GM12891 (cell line): ENCODE measurements around the gene LMF2.

Source experiments
- DNase-seq: peaks from one replicate; pipeline ENCODE4 v3.0.0; 2011; ENCODE audit warnings: low spot score; ENCODE audit not compliant: insufficient read length
- FAIRE-seq: peaks from 2 replicates; lab custom pipeline; 2011; peaks lifted over from hg19 to GRCh38; lab: Jason Lieb, UNC
- PAX5 ChIP-seq: IDR thresholded peaks from 2 replicates; pipeline ENCODE4 v1.6.1; 2011; ENCODE audit warnings: low read length, moderate library complexity, mild to moderate bottlenecking; ENCODE audit not compliant: insufficient read depth, severe bottlenecking
- POLR2A ChIP-seq: IDR thresholded peaks from 2 replicates; pipeline ENCODE4 v1.6.1; 2011; ENCODE audit warnings: low read depth, low read length, control low read depth
- POLR2AphosphoS5 ChIP-seq: IDR thresholded peaks from 2 replicates; pipeline ENCODE4 v1.6.1; 2011; ENCODE audit warnings: low read depth, low read length, control low read depth
- POU2F2 ChIP-seq: IDR thresholded peaks from 2 replicates; pipeline ENCODE4 v1.6.1; 2011; ENCODE audit warnings: low read depth, mild to moderate bottlenecking, control low read depth, low read length, moderate library complexity
- SPI1 ChIP-seq: IDR thresholded peaks from 2 replicates; pipeline ENCODE4 v1.6.1; 2011; ENCODE audit warnings: low read depth, low read length, control low read depth
- TAF1 ChIP-seq: IDR thresholded peaks from 2 replicates; pipeline ENCODE4 v1.6.1; 2011; ENCODE audit warnings: low read depth, low read length, control low read depth

The LMF2 gene

GRCh38 chr22:50516068-50516467 is 8.6 kb upstream of the LMF2 start:
- DNase-seq, result no peak
- TF ChIP-seq POLR2A (no peak), TAF1 (no peak), POLR2AphosphoS5 (no peak), POU2F2 (no peak), SPI1 (no peak), PAX5 (no peak)
- FAIRE-seq, result no peak

- FAIRE-seq, result no peak
These were observed 5.7 kb upstream of the LMF2 start for GRCh38 chr22:50513175-50513574.

GRCh38 chr22:50508897-50509296 is 1.4 kb upstream of the LMF2 start:
- FAIRE-seq (peak; percentile 77), DNase-seq (no peak)
- TF ChIP-seq PAX5 (no peak), POLR2A (no peak), TAF1 (no peak), SPI1 (no peak), POU2F2 (no peak), POLR2AphosphoS5 (no peak)

More at GRCh38 chr22:50513175-50513574, 5.7 kb upstream of the LMF2 start:
- TF ChIP-seq PAX5, result no peak
- no peak for TF ChIP-seq TAF1
- no peak for TF ChIP-seq POLR2A
- TF ChIP-seq POU2F2, result no peak
- no peak for TF ChIP-seq POLR2AphosphoS5
- TF ChIP-seq SPI1, result no peak
- DNase-seq, result no peak

DNA sequence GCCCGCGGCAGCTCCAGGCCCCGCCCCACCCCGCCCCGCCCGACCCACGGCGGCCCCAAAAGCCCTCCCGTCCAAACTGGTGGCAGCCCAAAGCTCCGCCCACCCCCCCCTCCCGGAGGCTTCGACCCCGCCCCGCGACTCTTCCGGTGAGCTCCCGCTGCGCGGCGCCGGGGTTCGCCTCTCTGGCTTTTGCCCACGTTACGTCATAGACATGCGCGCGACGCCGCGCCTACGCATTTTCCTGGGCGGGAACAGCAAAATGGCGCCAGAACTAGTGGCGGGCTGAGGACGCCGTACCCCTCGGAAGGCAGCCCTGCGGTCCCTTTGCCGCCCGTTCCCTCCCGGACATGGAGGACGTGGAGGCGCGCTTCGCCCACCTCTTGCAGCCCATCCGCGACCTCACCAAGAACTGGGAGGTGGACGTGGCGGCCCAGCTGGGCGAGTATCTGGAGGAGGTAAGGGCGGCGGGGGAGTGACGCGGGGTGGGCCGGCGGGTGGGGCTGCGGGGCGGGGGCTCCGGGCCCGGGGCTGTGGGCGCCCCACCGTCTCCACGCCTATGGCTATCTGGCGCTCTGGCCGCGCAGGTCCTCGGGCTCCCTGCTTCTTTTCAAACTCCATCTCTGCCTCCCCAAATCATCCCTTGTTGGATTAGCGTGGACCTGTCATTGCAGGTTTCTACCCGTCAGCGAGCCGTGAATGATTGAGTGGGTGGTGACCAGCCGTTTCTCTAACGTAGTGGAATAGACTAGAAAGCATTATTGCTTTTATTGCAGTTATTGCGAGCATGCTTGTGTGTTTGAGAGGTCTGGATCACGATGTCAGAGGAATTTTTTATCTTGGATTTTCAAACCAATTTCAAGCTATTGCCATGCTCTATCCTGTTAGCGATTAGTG is 736 bp upstream of the LMF2 start, which contains the start of gene NCAPH2:
Gene NCAPH2 (plus strand): TSS at position 234 of the 894 bp plus-strand sequence. CDS start 114 bp downstream, at position 348.
- FAIRE-seq, result peak; percentile 99
- DNase-seq, result peak; percentile 100
- TF ChIP-seq TAF1 (peak; percentile 92), POLR2AphosphoS5 (peak; percentile 88), POLR2A (peak; percentile 87), POU2F2 (peak; percentile 20; the same call in 1 of the 2 replicates), SPI1 (no peak), PAX5 (no peak)

DNA sequence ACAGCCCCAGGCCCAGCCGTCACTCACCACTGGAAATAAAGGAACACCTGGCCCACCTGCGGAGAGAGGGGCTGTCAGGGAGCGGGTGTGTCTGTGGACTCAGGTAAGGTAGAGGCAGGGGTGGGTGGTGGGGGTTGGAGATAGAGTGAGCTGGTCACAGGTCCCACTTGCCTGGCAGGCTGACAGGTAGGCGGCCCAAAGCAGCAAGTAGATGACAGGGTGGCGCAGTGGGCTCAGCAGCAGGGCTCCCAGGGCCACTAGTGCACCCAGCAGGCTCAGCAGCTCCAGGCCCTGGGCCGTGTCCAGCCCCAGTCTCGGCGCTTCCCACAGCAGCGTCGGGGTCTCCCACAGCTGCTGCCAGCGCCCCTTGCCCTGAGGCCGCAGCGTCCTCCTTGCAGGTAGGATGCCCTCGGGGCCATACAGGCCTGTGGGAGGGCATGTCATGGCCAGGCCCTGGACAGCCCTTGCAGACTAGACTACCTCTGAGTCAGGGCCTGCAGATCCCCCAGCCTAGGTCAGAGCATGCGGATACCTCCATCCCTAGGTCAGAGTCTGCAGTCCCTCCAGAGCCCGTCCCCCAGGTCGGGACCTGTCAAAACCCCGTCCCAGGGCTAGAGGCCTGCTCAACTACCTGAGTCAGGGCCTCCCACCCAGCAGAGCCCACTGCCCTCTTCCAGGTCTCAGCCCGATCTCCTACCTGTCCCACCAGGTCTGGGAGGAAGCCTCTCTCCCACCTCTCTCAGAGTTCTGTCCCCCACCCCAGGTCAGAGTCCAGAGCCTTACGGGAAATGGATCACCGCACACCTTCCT is 686 bp downstream of the LMF2 start:
- TF ChIP-seq POU2F2 (no peak), POLR2AphosphoS5 (no peak), POLR2A (no peak), SPI1 (no peak), PAX5 (no peak), TAF1 (no peak)
- no peak for DNase-seq
- no peak for FAIRE-seq

DNA sequence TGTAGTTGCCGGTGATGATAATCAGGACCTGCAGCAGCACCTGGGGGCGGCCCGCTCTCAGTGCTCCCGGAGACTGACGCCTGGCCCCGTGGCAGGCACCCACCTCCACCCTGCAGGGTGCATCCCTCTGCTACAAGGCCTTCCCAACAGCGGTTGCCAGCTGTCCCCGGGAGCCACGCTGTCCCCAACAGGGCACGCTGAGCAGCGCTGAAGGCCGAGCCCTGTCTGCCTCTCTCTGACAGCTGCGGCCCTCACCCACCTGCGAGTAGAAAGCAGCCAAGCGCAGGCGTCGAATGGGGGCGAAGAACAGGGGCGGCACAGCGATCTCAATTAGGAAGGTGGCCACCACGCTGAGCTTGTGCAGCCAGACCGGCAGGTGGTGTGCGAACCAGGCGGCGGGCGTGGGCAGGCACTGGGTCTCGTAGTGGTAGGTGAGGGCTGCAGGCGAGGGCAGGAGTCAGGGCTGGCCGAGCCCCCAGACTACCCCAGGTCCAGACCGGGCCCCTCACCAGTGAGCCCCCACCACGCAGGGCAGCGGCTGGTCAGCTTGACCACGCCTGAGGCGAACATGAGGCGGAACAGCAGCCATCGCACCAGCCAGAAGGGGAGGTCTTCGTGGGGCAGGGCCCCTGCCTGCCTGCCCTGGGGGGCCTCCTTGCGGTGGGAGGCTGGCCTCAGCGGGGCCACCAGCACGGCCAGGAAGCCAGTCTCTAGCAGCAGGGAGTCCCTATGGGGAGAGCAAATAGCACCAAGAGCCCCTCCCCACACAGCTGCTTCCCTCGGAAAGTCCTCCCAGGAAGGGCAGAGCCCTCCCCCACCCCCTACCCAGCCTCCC is 1.5 kb downstream of the LMF2 start:
- TF ChIP-seq POLR2AphosphoS5 (no peak), POLR2A (no peak), TAF1 (no peak), PAX5 (no peak), POU2F2 (no peak), SPI1 (no peak)
- FAIRE-seq, result no peak

DNA sequence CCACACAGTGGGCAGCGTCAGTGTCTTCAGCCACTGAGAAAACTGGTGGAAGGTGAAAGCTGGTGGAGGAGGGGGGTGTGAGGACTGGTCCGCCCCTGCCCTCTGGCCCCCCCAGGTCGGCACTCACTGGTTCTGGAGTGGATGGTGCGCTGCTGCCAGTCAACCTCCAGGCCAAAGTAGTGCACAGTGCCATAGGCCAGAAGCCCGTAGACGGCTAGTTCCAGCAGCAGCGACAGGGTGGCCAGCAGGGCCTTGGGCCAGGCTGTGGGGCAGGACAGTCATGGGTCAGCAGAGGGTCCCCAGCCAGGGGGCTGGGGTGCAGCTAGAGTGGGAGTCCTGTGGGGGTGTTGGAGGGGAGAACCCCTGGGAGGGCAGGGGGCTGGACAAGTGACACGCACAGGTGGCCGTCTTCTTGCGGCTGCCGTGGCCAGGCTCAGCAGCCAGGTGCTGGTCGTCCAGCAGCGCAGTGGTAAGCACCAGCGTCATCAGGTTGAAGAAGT is 2.2 kb downstream of the LMF2 start:
- no peak for DNase-seq
- no peak for FAIRE-seq
- no peak for TF ChIP-seq TAF1
- no peak for TF ChIP-seq SPI1

More for the DNA sequence above, 1.5 kb downstream of the LMF2 start:
- DNase-seq, result no peak

DNA sequence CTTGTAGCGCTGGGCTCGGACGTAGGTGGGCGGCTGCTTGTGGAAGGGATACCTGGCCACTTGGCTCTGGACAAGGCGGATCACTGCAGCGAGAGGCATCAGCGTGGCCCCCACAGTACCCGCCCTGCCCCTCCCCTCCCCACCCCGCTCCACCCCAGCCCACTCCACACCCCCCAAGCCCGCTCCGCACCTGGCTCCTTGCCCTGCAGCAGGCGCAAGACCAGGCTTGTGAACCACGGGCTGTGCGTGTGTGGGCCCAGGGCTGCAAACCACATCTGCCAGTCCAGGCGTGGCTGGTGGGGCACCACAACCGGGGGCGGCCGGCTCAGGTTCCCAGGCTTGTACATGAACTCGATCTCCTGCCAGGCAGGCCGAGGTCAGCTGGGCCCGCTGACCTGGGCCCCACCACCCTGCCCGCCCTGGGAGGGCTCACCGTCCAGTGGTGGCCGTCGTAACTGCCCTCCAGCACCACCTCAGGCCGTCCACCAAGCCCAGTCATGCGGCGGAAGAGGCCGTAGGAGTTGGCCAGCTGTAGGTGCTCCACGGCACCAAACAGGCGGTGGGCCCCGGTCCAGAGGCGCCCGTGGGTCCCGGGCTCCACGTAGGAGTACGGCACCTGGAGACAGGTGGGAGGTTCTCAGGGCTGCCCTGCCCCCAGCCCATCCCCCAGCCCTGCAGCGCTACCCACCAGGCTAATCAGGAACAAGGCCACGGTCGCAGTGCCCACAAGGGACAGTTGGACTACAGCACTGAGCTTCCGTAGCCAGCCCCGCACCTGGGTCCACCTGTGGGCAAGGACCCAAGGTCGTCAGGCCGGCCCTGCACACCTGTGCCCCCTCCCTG is 2.9 kb downstream of the LMF2 start:
- TF ChIP-seq PAX5 (no peak), TAF1 (no peak), POLR2A (no peak)
- no peak for DNase-seq
- no peak for FAIRE-seq
